ENCODE results near the gene KCNN2.

Gene KCNN2

DNA sequence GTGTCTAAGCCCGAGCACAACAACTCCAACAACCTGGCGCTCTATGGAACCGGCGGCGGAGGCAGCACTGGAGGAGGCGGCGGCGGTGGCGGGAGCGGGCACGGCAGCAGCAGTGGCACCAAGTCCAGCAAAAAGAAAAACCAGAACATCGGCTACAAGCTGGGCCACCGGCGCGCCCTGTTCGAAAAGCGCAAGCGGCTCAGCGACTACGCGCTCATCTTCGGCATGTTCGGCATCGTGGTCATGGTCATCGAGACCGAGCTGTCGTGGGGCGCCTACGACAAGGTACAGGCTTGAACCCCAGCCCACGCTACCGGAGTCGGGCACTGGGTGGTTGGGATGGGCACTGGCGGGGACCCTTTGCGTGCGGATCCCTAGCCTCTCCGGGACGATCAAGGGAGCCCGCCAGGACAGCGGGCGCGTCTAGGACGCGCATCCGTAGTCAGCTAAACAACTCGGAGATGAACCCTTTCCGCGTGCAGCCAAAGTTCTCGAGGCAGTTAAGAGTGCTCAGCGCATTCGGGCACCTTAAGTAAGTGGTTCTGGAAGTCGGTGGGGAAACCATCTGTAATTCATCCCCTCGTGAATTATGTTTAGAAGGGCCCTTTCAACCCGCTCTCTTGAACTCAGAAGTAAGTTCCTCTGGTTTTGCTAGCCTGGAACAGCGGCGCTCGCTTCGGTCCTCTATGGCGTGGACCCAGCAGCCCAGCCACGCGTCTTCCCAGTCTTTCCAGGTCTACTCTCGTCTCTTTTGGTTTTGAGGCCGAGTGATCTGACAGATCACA, 1.3 kb downstream of the KCNN2 start:
- DNase-seq: no peak

GRCh38 chr5:114363837-114364236, 2.0 kb downstream of the KCNN2 start:
- no peak for DNase-seq

DNA sequence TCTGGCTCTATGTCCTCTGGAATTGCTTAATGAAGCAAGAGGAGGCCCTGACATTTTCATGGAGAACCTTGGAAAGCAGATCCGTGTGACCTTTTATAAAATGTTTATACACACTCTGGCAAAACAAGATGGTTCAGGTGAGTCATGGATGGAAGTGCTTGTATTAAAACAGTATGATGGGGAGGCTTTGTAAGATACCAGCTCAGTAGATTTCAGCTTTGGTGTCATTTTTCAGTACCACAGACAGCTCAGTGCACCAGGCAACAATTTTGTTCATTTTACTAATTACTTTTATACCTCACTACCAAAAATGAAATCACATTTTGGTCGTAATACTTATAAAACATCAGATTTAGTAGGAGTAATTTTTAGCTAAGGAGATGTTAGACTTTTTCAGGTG, 5.2 kb downstream of the KCNN2 start:
- no peak for DNase-seq

- no peak for DNase-seq
Measured at GRCh38 chr5:114369680-114370417, 8.0 kb downstream of the KCNN2 start.

- no peak for DNase-seq
Measured at GRCh38 chr5:114377050-114377844, 15.4 kb downstream of the KCNN2 start.

GRCh38 chr5:114377946-114378345, 16.1 kb downstream of the KCNN2 start:
- DNase-seq: no peak

- no peak for DNase-seq
Measured at GRCh38 chr5:114380721-114381120, 18.9 kb downstream of the KCNN2 start.

DNA sequence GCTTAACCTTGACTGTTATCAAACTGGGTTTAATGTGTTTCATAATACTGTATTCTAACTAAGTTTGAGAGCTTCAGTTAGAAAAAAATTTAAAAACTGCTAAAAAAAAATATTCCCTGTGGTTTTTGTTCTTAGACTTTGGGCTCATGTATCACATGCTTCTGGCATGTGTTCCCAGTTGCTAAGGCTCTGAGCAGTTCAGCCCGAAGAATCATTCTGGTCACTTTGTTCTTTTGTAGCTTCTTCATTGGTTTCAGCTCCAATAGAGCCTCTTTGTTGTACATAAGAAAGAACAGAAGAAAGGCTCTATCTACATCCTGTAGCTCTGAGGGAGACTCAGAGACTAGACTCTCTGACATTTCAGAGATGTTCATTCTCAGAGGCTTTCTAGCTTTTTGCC, 25.6 kb downstream of the KCNN2 start:
- DNase-seq: no peak

DNA sequence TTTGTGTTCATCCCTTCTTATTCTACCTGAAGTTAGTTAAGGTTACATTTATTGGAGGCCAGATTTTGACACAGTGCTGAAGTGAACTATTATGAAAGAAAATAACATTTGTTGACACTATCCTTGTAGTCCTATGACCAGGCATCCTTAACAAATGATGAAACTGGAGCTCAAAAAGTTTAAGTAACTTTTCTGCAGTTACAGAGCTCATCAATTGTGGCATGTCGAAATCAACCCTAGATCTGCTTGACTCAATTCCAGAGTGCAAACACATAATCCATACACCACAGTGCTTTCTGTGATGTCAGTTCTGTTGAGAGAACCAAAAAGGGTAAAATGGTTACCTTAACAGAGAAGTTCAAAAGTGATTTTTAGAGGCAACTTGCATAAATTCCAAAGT, 28.6 kb downstream of the KCNN2 start:
- DNase-seq: no peak

- no peak for DNase-seq
Measured at GRCh38 chr5:114391321-114391720, 29.5 kb downstream of the KCNN2 start.

DNA sequence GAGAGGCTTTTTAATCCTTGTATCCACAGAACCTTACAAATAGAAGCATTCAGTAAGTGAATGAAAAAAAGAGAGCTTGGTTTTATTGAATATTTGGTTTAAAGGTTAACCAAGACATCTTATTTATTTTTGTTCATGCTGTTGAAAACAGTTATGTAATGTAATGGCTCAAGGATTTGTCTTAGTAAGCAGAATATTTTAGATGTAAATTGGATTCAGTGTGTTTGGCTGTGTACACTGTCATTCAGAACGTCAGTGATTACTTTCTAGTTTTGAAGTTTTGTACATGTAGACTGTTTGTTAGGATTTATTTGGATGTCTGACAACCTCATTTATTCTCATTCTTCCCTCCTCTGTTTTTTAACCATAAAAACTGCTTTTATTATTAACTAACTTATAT, 31.3 kb downstream of the KCNN2 start:
- DNase-seq: no peak

DNA sequence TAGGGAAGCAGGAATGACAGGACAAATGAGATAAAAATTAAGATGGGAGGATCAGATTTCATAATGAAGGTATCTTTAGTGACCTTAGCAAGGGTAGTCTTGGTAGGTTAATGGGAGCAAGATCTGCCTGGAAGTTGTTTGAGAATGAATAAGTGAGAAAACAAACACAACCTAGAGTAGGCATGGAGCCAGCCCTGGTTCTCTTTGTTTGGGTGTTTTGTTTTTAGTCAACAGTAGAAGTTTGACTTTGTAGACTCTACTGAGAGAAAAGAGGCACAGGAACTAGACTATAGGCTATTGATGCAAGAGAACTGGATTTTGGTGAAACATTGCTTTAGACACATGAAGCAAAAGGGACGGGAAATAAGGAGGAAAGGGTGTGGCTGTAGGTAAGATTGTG, 40.3 kb downstream of the KCNN2 start:
- DNase-seq: no peak

DNA sequence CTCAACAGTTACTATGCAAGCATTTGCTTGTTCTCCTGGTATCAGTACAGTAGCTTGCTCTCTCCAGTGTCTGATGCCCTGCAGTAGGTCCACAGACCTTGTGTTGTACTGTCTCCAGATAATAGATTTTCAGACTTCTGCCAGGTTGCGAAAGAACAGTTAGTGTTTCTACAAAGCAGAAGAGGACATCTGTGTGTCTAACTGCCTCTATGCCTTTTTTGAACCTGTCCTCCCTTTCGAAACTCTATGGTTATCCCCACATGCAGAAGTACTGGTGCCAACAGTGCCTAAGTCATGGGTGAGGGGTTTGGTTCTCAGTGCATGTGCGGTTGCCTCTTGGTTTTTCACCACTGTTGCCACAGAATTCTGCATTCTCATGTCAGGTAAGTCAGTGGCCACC, 45.9 kb downstream of the KCNN2 start:
- DNase-seq: no peak

DNA sequence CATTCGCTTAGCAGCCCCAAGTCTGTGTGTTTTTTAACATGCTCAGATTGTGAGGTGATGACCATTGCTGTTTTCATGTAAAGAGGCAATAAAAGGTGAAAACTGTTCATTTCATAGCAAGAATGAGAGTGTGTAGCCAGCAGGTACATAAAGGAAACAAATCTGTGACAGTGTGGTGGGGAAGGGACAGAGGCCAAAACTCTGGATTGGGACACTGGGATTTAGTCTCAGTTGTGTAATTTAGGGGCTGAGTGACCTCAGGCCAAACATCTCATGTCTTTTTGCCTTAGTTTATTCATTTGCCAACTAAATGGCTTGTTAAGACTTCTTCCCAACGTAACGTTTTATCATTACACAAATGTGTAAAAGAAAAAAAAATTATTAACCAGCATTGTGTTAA, 47.0 kb downstream of the KCNN2 start:
- DNase-seq: no peak

DNA sequence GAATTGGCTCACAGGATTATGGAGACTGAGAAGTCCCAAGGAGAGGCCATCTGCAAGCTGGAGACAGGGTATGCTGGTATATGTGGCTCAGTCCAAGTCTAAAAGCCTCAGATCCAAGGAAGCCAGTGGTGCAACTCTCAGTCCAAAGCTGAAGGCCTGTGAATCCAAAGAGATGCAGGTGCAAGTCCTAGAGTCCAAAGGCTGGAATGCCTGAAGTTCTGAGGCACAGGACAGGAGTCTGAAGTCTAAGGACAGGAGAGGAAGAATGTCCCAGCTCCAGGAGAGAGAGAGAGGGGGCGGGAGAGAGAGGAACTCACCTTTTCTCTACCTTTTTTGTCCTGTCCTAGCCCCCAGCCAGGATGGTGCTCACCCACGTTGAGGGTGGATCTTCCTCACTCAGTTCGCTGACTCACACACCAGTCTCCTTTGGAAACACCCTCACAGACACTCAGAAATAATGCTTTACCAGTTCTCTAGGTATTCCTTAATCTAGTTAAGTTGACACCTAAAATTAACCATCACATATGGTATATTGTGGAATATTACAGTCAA, 49.6 kb downstream of the KCNN2 start:
- no peak for DNase-seq

DNA sequence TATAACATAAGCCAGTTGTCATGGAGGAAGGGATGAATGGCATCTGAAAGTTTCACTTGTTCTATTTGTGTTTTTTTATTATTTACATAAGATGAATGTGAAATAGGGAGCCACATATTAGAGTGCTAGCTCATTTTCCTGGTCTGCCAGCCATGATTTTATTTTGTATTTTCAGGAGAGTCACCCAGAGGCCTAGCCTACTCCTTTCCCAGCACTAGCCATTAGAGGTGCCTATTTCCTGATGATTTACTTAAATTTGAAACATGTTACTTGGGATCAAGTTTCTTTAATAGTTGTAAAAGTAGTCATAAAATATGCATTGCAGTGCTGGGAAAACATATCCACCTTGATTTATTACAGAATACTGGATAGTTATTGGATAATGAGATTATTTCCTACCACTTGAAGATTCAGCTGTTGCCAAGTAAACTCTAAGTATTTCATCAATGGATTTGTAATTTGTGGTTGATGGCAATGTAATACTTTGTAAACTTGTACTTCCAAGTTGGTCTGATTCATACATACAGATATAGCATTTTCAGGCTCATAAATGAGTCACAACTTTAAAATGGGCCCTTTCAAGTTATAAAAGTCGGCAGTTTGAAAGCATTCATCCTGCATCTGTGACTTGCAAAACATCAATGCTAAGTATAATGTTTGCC, 50.8 kb downstream of the KCNN2 start:
- no peak for DNase-seq

- no peak for DNase-seq
Measured at GRCh38 chr5:114415760-114416159, 53.9 kb downstream of the KCNN2 start.

DNA sequence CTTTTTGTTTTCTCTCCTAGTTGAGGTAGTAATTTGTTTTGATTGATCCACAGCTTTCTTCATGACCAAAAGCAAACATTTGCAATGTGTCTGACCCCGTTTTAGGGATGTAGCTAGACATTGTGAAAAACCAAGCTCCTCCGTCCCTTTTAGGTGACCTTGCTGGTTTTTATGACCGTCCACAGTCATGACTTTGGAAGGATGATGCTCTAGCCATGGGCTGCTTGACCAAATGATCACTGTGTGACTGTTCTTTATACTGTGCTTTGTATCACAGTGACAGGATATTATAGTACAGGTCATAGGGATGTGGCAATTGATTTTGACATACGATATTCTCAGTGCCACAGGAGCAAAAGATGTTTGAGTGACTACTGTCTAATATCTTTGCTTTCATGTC, 54.4 kb downstream of the KCNN2 start:
- no peak for DNase-seq

- no peak for DNase-seq
Measured at GRCh38 chr5:114417519-114417918, 55.6 kb downstream of the KCNN2 start.

GRCh38 chr5:114418176-114419066, 56.6 kb downstream of the KCNN2 start:
- no peak for DNase-seq

GRCh38 chr5:114419067-114419388, 57.2 kb downstream of the KCNN2 start:
- DNase-seq: no peak

- DNase-seq: no peak
Measured at GRCh38 chr5:114419959-114420358, 58.1 kb downstream of the KCNN2 start.
